22Rv1 (cell line): ENCODE data around the gene AZIN2.

Source experiments
- H3K27ac ChIP-seq: fragments of 450-650 bp; 2 replicates; pipeline ENCODE4 v1.5.1; 2017
- CTCF ChIP-seq: fragments of 450-650 bp; IDR thresholded peaks from 2 replicates; pipeline ENCODE4 v1.5.1; 2017; ENCODE audit warnings: mild to moderate bottlenecking
- ZFX ChIP-seq: fragments of 450-650 bp; IDR thresholded peaks from 2 replicates; pipeline ENCODE4 v1.6.1; 2017; ENCODE audit warnings: antibody characterized with exemption, borderline replicate concordance

The AZIN2 gene

GRCh38 chr1:33157131-33157530 is 76.2 kb downstream of the AZIN2 start:
- TF ChIP-seq ZFX = no peak
- no peak for TF ChIP-seq CTCF
- no peak overlapping the region for H3K27ac ChIP-seq

- no peak for TF ChIP-seq ZFX
- no peak for TF ChIP-seq CTCF
- H3K27ac ChIP-seq = no peak overlapping the region
These were observed 77.4 kb downstream of the AZIN2 start for GRCh38 chr1:33158366-33158765.

- no peak overlapping the region for H3K27ac ChIP-seq
- TF ChIP-seq ZFX (no peak), CTCF (no peak)
These were observed 78.6 kb downstream of the AZIN2 start for GRCh38 chr1:33159577-33159976.

GRCh38 chr1:33161061-33161681 is 80.2 kb downstream of the AZIN2 start:
- H3K27ac ChIP-seq = no peak overlapping the region
- TF ChIP-seq CTCF (no peak), ZFX (no peak)

GRCh38 chr1:33162141-33162540 is 81.2 kb downstream of the AZIN2 start:
- no peak overlapping the region for H3K27ac ChIP-seq
- no peak for TF ChIP-seq CTCF
- TF ChIP-seq ZFX = no peak

GRCh38 chr1:33163621-33164519 is 82.9 kb downstream of the AZIN2 start:
- no peak overlapping the region for H3K27ac ChIP-seq
- TF ChIP-seq ZFX (no peak), CTCF (no peak)

GRCh38 chr1:33165209-33165608 is 84.3 kb downstream of the AZIN2 start:
- no peak overlapping the region for H3K27ac ChIP-seq
- TF ChIP-seq ZFX (no peak), CTCF (no peak)
